Adrenal gland (tissue), 12 donors: ENCODE data around the gene IBA57. TPM values are rescaled to one million over a fixed set of nuclear protein-coding genes. Genes with fewer than 3 reads are reported as not detected.
A peak's percentile ranks its signal among the peaks of the same experiment; 100 is the strongest.

ENCODE experiments used
- DNase-seq, 7 donors: peaks; one replicate each; pipeline ENCODE4 v3.0.0-alpha.2; 2019 to 2020
- H3K27ac ChIP-seq, 5 donors: fragments of 200-600 bp; sonication (generic) in 4 of 5; 1 replicate in 3 of 5; 2 replicates in 2 of 5; pipeline versions ENCODE4 v1.5.1 to v1.8.0; 2016 to 2020; ENCODE audit warnings: mild to moderate bottlenecking in 1 of 5
- H3K27me3 ChIP-seq: fragments of 200-600 bp; 2 replicates; pipeline ENCODE4 v1.8.0; 2021
- H3K36me3 ChIP-seq, 2 donors: fragments of 200-600 bp; replicated peaks in 1 of 2; 1 replicate in 1 of 2; 2 replicates in 1 of 2; pipeline versions ENCODE4 v1.5.1 to v1.8.0; 2018 to 2022
- H3K4me1 ChIP-seq, 2 donors: fragments of 200-600 bp; replicated peaks in 1 of 2; 1 replicate in 1 of 2; 2 replicates in 1 of 2; pipeline versions ENCODE4 v1.5.1 to v1.8.0; 2018 to 2021
- H3K4me3 ChIP-seq, 4 donors: fragments of 200-600 bp; sonication (generic) in 3 of 4; one replicate each; pipeline ENCODE4 v1.5.1; 2016 to 2018
- H3K9me3 ChIP-seq, 3 donors: fragments of 200-600 bp; sonication (generic) in 1 of 3; replicated peaks in 1 of 3; 1 replicate in 2 of 3; 2 replicates in 1 of 3; pipeline versions ENCODE4 v1.5.1 to v1.8.0; 2016 to 2021
- CTCF ChIP-seq, 6 experiments: fragments of 450-650 bp in 4 of 6; fragments of 200-600 bp in 2 of 6; sonication (generic) in 1 of 6; IDR thresholded peaks; 1 replicate in 5 of 6; 2 replicates in 1 of 6; pipeline versions ENCODE4 v1.5.1 to v1.8.0; 2016 to 2021; ENCODE audit warnings: antibody characterized with exemption in 6 of 6, mild to moderate bottlenecking in 2 of 6, moderate library complexity in 1 of 6
- POLR2A ChIP-seq, 2 donors: fragments of 450-650 bp; IDR thresholded peaks; one replicate each; pipeline ENCODE4 v1.6.1; 2017; ENCODE audit warnings: antibody characterized with exemption in 2 of 2, mild to moderate bottlenecking in 2 of 2, moderate library complexity in 1 of 2
- WGBS, 4 donors: extraction: QIAGEN DNeasy Blood & Tissue Kit in 2 of 4; methylation state at CpG; one replicate each; pipeline versions ENCODE4 v1.1.5 to v1.1.7; 2013 to 2017; 5-methylcytosine and 5-hydroxymethylcytosine counted together
- intact Hi-C, 2 donors: fragments of 100-400 bp; cut with DNase I; formaldehyde crosslinking; loops; one replicate each; pipeline versions ENCODE4 v1.14.1 to v1.15.0; 2022 to 2023
- polyA plus RNA-seq, 3 donors: library from polyadenylated mRNA; stranded (reverse); fragments of 200-250 nt in 2 of 3; fragments of 350-450 nt in 1 of 3; fragmentation: Illumina TruSeq in 1 of 3; extraction: RNeasy Lipid Tissue Mini Kit (QIAGEN cat#74804) in 1 of 3; gene quantifications; one replicate each; pipeline ENCODE4 v1.2.3, GENCODE V29; 2013 to 2014
- total RNA-seq, 9 donors: library from RNA; depleted of rRNA in 4 of 9; stranded (reverse); fragments of >200 nt in 4 of 9; fragments of 120-200 nt in 1 of 9; fragmentation: NEBNext Ultra II Directional in 1 of 9; extraction: Animal tissue kit (Norgen Biotek cat#: 25700) in 1 of 9; gene quantifications; one replicate each; pipeline versions ENCODE4 v1.1.0 to v1.2.4, GENCODE V29; 2013 to 2023
- donor health status: healthy with polysubstance abuse.
- donor health status: Bipolar disorder and iron deficiency.
- donor health status: DM: yes; HTN: yes; CAD: no.
- donor health status: DM: no; HTN: no; CAD: no.
- donor health status: DM: no; HTN: no; CAD: no.
- donor health status: DM: yes; HTN: yes; CAD: no.

Gene IBA57
- total and polyA plus RNA-seq, 12 donors = 1.4 to 40.6 (median 13.0) TPM

GRCh38 chr1:228144993-228145343 lies 20.6 kb upstream of the IBA57 start:
- TF ChIP-seq POLR2A (IDR thresholded peaks at IDR 0.05) (no peak), CTCF (IDR thresholded peaks at IDR 0.05) (no peak)
- H3K36me3 ChIP-seq = peaks cover 0 to 30% of the 10 kb centered on the region in 2 donors
- H3K4me1 ChIP-seq = peaks cover 10 to 45% of the 10 kb centered on the region in 2 donors
- no peaks in the 10 kb centered on the region for H3K27me3 ChIP-seq
- no peaks in the 10 kb centered on the region for H3K9me3 ChIP-seq
- no peak overlapping the region for H3K27ac ChIP-seq
- no peak overlapping the region for H3K4me3 ChIP-seq
- WGBS, 4 donors = 66 to 90% (median 80%) methylated on average over 4 to 8 of the region's 8 CpGs; no CpG with 5 or more reads in 1 of the 4 donors
- intact Hi-C loops = no loop called here
- peak in 3 of 7 donors; percentile 8 to 45 (median 16) for DNase-seq

GRCh38 chr1:228145463-228146416 lies 19.9 kb upstream of the IBA57 start:
- Histone ChIP-seq H3K27ac (no peak overlapping the region), H3K4me3 (no peak overlapping the region), H3K27me3 (no peaks in the 10 kb centered on the region), H3K4me1 (peaks cover 9 to 52% of the 10 kb centered on the region in 2 donors), H3K36me3 (peaks cover 0 to 30% of the 10 kb centered on the region in 2 donors), H3K9me3 (no peaks in the 10 kb centered on the region)
- DNase-seq = peak in 3 of 7 donors; percentile 10 to 48 (median 25)
- intact Hi-C loops = no loop called here
- no peak for TF ChIP-seq CTCF (IDR thresholded peaks at IDR 0.05)
- TF ChIP-seq POLR2A (IDR thresholded peaks at IDR 0.05) = no peak
- WGBS, 4 donors = 87 to 93% (median 90%) methylated on average over 18 to 31 of the region's 31 CpGs

GRCh38 chr1:228146417-228147150 lies 19.0 kb upstream of the IBA57 start:
- Histone ChIP-seq H3K9me3 (no peaks in the 10 kb centered on the region), H3K36me3 (peaks cover 0 to 30% of the 10 kb centered on the region in 2 donors), H3K27ac (no peak overlapping the region), H3K4me3 (no peak overlapping the region), H3K4me1 (peaks cover 8 to 48% of the 10 kb centered on the region in 2 donors), H3K27me3 (no peaks in the 10 kb centered on the region)
- WGBS, 4 donors = 90 to 94% (median 91%) methylated on average over 5 to 18 of the region's 18 CpGs
- TF ChIP-seq POLR2A (IDR thresholded peaks at IDR 0.05) (no peak), CTCF (IDR thresholded peaks at IDR 0.05) (no peak)
- peak in 4 of 7 donors; percentile 9 to 50 (median 20) for DNase-seq
- intact Hi-C loops = no loop called here

GRCh38 chr1:228147151-228147693 lies 18.4 kb upstream of the IBA57 start:
- H3K4me1 ChIP-seq = peaks cover 6 to 42% of the 10 kb centered on the region in 2 donors
- no peak overlapping the region for H3K4me3 ChIP-seq
- no peak for TF ChIP-seq CTCF (IDR thresholded peaks at IDR 0.05)
- TF ChIP-seq POLR2A (IDR thresholded peaks at IDR 0.05) = no peak
- intact Hi-C loops = no loop called here
- 89 to 94% (median 92%) methylated on average over 3 to 20 of the region's 20 CpGs for WGBS, 4 donors
- H3K9me3 ChIP-seq = no peaks in the 10 kb centered on the region
- H3K27ac ChIP-seq = no peak overlapping the region
- H3K27me3 ChIP-seq = no peaks in the 10 kb centered on the region
- H3K36me3 ChIP-seq = peaks cover 0 to 27% of the 10 kb centered on the region in 2 donors
- DNase-seq = peak in 4 of 7 donors; percentile 15 to 39 (median 18)
